ENCODE data around the gene SMIM43. TPM values are rescaled to one million over a fixed set of nuclear protein-coding genes. Genes with fewer than 3 reads are reported as not detected.

The SMIM43 gene
- total and polyA plus RNA-seq, 2 donors (not counting 1 experiment from before 2014, with no cell fraction given): 0.83 to 2.5 TPM

GRCh38 chr4:121717680-121718237, 47.2 kb downstream of the SMIM43 start:
- Histone ChIP-seq H3K36me3 (ENCODE audit: control insufficient read depth, insufficient read depth, low read length) (no peaks in the 10 kb centered on the region), H3K9me3 (ENCODE audit: control insufficient read depth, insufficient read depth, low read depth, low read length) (no peaks in the 10 kb centered on the region), H4K20me1 (ENCODE audit: control insufficient read depth, extremely low read depth, insufficient read depth, low read length) (no peaks in the 10 kb centered on the region), H3K79me2 (ENCODE audit: control insufficient read depth, insufficient read depth, low read length) (no peaks in the 10 kb centered on the region), H3K4me3 (replicated peaks in 1 of 4; ENCODE audit: control extremely low read depth in 1 of 4, insufficient read depth in 1 of 4, low read depth in 3 of 4, low read length in 4 of 4) (no peak overlapping the region), H2AFZ (ENCODE audit: low read length) (no peak overlapping the region), H3K9ac (ENCODE audit: insufficient read depth, low read length) (no peak overlapping the region), H3K27me3 (ENCODE audit: control insufficient read depth, insufficient read depth, low read length) (no peaks in the 10 kb centered on the region), H3K4me2 (ENCODE audit: extremely low read depth, insufficient read depth, low read length) (no peak overlapping the region), H3K4me1 (ENCODE audit: control insufficient read depth, extremely low read depth, insufficient read depth, low read length) (no peaks in the 10 kb centered on the region), H3K27ac (ENCODE audit: insufficient read depth, low read length) (no peak overlapping the region)
- peak in 1 of 2 donors; percentile 89 for DNase-seq (ENCODE audit: low read depth in 2 of 2)
- TF ChIP-seq CTCF (conservative IDR thresholded peaks at IDR 0.05 in 1 of 2, IDR thresholded peaks at IDR 0.05 in 1 of 2; ENCODE audit: low read depth in 1 of 2, low read length in 2 of 2) (no peak), EZH2 (IDR thresholded peaks at IDR 0.05; ENCODE audit: low read length, missing control alignments) (no peak)

- H3K4me2 ChIP-seq (ENCODE audit: extremely low read depth, insufficient read depth, low read length): no peak overlapping the region
- H4K20me1 ChIP-seq (ENCODE audit: control insufficient read depth, extremely low read depth, insufficient read depth, low read length): no peaks in the 10 kb centered on the region
- no peak for DNase-seq (ENCODE audit: low read depth in 2 of 2)
- no peaks in the 10 kb centered on the region for H3K27me3 ChIP-seq (ENCODE audit: control insufficient read depth, insufficient read depth, low read length)
- H3K79me2 ChIP-seq (ENCODE audit: control insufficient read depth, insufficient read depth, low read length): no peaks in the 10 kb centered on the region
- no peaks in the 10 kb centered on the region for H3K9me3 ChIP-seq (ENCODE audit: control insufficient read depth, insufficient read depth, low read depth, low read length)
- peaks cover 5% of the 10 kb centered on the region for H3K4me1 ChIP-seq (ENCODE audit: control insufficient read depth, extremely low read depth, insufficient read depth, low read length)
- no peaks in the 10 kb centered on the region for H3K36me3 ChIP-seq (ENCODE audit: control insufficient read depth, insufficient read depth, low read length)
- H3K4me3 ChIP-seq (replicated peaks in 1 of 4; ENCODE audit: control extremely low read depth in 1 of 4, insufficient read depth in 1 of 4, low read depth in 3 of 4, low read length in 4 of 4): no peak overlapping the region
- no peak overlapping the region for H3K9ac ChIP-seq (ENCODE audit: insufficient read depth, low read length)
- TF ChIP-seq CTCF (conservative IDR thresholded peaks at IDR 0.05 in 1 of 2, IDR thresholded peaks at IDR 0.05 in 1 of 2; ENCODE audit: low read depth in 1 of 2, low read length in 2 of 2) (no peak), EZH2 (IDR thresholded peaks at IDR 0.05; ENCODE audit: low read length, missing control alignments) (no peak)
- H3K27ac ChIP-seq (ENCODE audit: insufficient read depth, low read length): no peak overlapping the region
- no peak overlapping the region for H2AFZ ChIP-seq (ENCODE audit: low read length)
Measured at GRCh38 chr4:121714548-121714947, 50.4 kb downstream of the SMIM43 start.

DNA sequence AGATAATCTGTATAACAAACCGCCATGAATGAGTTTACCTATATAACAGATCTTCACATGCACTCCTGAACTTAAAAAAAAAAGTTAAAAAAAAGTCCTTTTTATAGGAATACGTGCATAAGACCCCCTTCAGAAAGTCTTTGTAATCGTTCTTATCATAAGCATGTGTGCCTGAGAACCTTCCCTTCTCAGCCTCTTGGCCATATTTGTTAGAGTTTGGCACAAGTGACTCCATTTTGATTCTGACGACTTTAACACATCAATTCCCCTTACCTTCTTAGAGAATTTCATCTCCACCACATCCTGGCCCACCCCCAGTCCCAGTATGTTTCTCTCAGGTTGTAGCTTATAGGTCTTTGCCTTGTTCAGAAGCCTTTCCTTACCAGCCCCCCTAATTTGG, 52.2 kb downstream of the SMIM43 start:
- H3K79me2 ChIP-seq (ENCODE audit: control insufficient read depth, insufficient read depth, low read length): no peaks in the 10 kb centered on the region
- H3K27ac ChIP-seq (ENCODE audit: insufficient read depth, low read length): no peak overlapping the region
- H3K4me1 ChIP-seq (ENCODE audit: control insufficient read depth, extremely low read depth, insufficient read depth, low read length): peaks cover 5% of the 10 kb centered on the region
- H3K9ac ChIP-seq (ENCODE audit: insufficient read depth, low read length): no peak overlapping the region
- H3K4me2 ChIP-seq (ENCODE audit: extremely low read depth, insufficient read depth, low read length): no peak overlapping the region
- no peaks in the 10 kb centered on the region for H3K9me3 ChIP-seq (ENCODE audit: control insufficient read depth, insufficient read depth, low read depth, low read length)
- H3K27me3 ChIP-seq (ENCODE audit: control insufficient read depth, insufficient read depth, low read length): no peaks in the 10 kb centered on the region
- H4K20me1 ChIP-seq (ENCODE audit: control insufficient read depth, extremely low read depth, insufficient read depth, low read length): no peaks in the 10 kb centered on the region
- no peak overlapping the region for H2AFZ ChIP-seq (ENCODE audit: low read length)
- H3K4me3 ChIP-seq (replicated peaks in 1 of 4; ENCODE audit: control extremely low read depth in 1 of 4, insufficient read depth in 1 of 4, low read depth in 3 of 4, low read length in 4 of 4): no peak overlapping the region
- DNase-seq (ENCODE audit: low read depth in 2 of 2): no peak
- no peak for TF ChIP-seq EZH2 (IDR thresholded peaks at IDR 0.05; ENCODE audit: low read length, missing control alignments)
- no peak for TF ChIP-seq CTCF (conservative IDR thresholded peaks at IDR 0.05 in 1 of 2, IDR thresholded peaks at IDR 0.05 in 1 of 2; ENCODE audit: low read depth in 1 of 2, low read length in 2 of 2)
- no peaks in the 10 kb centered on the region for H3K36me3 ChIP-seq (ENCODE audit: control insufficient read depth, insufficient read depth, low read length)

All from fibroblast of lung (primary cell).